ENCODE measurements around the gene C8G. TPM values are rescaled to one million over a fixed set of nuclear protein-coding genes. Genes with fewer than 3 reads are reported as not detected.
A peak's percentile ranks its signal among the peaks of the same experiment; 100 is the strongest.

C8G gene
- total RNA-seq, 1 experiment from 2014 or later = 0.85 TPM

- peaks cover 38% of the 10 kb centered on the region for H3K36me3 Mint-ChIP-seq
- no peak overlapping the region for H3K4me3 Mint-ChIP-seq
- DNase-seq (ENCODE audit: low spot score) (no peak), ATAC-seq (no peak)
- ChIA-PET POLR2A (interaction anchor here (1.0 kb wide), 1 partner anchor 13 kb away, joined by 3 read pairs; no protein-coding TSS in a partner anchor), CTCF (interaction anchor here (1.0 to 2.9 kb wide), 7 partner anchors 8 to 109 kb away, joined by 3 to 7 read pairs (median 4); partner anchors contain the start of genes C8G and FBXW5)
- H3K9me3 Mint-ChIP-seq = peaks cover 3% of the 10 kb centered on the region; the same call in 1 of the 2 replicates
- H3K4me1 Mint-ChIP-seq = peaks cover 9% of the 10 kb centered on the region
- no peaks in the 10 kb centered on the region for H3K27me3 Mint-ChIP-seq (ENCODE audit: low read depth)
- no peak for TF ChIP-seq ZNF423 (CRISPR knock-in tag; IDR thresholded peaks at IDR 0.05)
- TF ChIP-seq HMGA2 (CRISPR knock-in tag; IDR thresholded peaks at IDR 0.05) = no peak
- TF ChIP-seq HMGXB4 (CRISPR knock-in tag; IDR thresholded peaks at IDR 0.05) = no peak
- no peak for TF ChIP-seq ZNF512 (CRISPR knock-in tag; IDR thresholded peaks at IDR 0.05; ENCODE audit: borderline replicate concordance)
- peak overlapping the region; percentile 77 for H3K27ac Mint-ChIP-seq
Observed at GRCh38 chr9:136937186-136938001, 7.6 kb upstream of the C8G start.

DNA sequence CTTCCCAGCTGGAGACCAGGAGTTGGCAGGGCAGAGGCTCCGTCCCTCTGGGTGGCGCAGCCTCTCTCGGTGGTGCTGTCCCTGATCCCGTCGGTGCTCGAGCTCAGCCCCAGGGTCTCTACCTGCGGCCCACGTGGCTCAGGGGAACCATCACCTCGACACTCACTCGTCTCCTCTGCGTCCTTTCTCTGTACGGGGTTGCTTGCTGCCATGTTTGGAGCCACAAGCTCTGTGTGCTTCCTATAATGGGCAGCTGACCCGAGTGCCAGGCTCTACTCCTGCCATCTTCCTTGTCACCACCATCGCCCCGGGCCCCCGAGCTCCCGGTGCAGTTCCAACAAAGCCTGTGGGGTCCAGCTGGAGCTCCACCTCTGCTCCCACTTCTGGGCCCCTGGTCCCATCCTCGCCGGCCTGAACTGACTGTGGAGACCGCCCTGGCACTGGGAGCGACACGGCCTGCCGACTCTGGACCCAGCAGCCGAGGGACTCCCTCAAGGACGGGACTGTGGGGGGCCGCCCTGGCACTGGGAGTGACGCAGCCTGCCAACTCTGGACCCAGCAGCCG lies 5.5 kb upstream of the C8G start:
- Mint-ChIP-seq H3K9me3 (no peaks in the 10 kb centered on the region), H3K4me3 (no peak overlapping the region), H3K27ac (peak overlapping the region; percentile 63), H3K4me1 (peaks cover 3% of the 10 kb centered on the region), H3K36me3 (peaks cover 19% of the 10 kb centered on the region), H3K27me3 (ENCODE audit: low read depth) (no peaks in the 10 kb centered on the region)
- DNase-seq (ENCODE audit: low spot score) = no peak
- CTCF ChIA-PET = interaction anchor here (0.8 to 2.9 kb wide), 5 partner anchors 9 to 176 kb away, joined by 3 to 7 read pairs (median 4); partner anchors contain the start of gene TRAF2
- TF ChIP-seq, protein P1, sequence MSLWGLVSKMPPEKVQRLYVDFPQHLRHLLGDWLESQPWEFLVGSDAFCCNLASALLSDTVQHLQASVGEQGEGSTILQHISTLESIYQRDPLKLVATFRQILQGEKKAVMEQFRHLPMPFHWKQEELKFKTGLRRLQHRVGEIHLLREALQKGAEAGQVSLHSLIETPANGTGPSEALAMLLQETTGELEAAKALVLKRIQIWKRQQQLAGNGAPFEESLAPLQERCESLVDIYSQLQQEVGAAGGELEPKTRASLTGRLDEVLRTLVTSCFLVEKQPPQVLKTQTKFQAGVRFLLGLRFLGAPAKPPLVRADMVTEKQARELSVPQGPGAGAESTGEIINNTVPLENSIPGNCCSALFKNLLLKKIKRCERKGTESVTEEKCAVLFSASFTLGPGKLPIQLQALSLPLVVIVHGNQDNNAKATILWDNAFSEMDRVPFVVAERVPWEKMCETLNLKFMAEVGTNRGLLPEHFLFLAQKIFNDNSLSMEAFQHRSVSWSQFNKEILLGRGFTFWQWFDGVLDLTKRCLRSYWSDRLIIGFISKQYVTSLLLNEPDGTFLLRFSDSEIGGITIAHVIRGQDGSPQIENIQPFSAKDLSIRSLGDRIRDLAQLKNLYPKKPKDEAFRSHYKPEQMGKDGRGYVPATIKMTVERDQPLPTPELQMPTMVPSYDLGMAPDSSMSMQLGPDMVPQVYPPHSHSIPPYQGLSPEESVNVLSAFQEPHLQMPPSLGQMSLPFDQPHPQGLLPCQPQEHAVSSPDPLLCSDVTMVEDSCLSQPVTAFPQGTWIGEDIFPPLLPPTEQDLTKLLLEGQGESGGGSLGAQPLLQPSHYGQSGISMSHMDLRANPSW (CRISPR knock-in tag; conservative IDR thresholded peaks at IDR 0.05; ENCODE audit: low read depth) = no peak
- 0 out of 2 replicates have a peak, but pooled peaks have one; percentile 26 for TF ChIP-seq FOXP1 (CRISPR knock-in tag; IDR thresholded peaks at IDR 0.05; ENCODE audit: borderline replicate concordance)
- POLR2A ChIA-PET = no interaction called here
- no peak for ATAC-seq

- Mint-ChIP-seq H3K27ac (no peak overlapping the region), H3K4me1 (peaks cover 6% of the 10 kb centered on the region), H3K4me3 (no peak overlapping the region), H3K36me3 (peaks cover 16% of the 10 kb centered on the region), H3K27me3 (ENCODE audit: low read depth) (no peaks in the 10 kb centered on the region), H3K9me3 (no peaks in the 10 kb centered on the region)
- DNase-seq (ENCODE audit: low spot score) = no peak
- ChIA-PET CTCF (interaction anchor here (0.8 to 2.9 kb wide), 2 partner anchors 8 to 53 kb away, joined by 4 to 7 read pairs; partner anchors contain the start of gene TRAF2), POLR2A (no interaction called here)
- no peak for ATAC-seq
- TF ChIP-seq, protein P2, sequence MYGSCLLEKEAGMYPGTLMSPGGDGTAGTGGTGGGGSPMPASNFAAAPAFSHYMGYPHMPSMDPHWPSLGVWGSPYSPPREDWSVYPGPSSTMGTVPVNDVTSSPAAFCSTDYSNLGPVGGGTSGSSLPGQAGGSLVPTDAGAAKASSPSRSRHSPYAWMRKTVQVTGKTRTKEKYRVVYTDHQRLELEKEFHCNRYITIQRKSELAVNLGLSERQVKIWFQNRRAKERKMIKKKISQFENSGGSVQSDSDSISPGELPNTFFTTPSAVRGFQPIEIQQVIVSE (CRISPR knock-in tag; IDR thresholded peaks at IDR 0.05; ENCODE audit: borderline replicate concordance) = no peak
- no peak for TF ChIP-seq HMGXB4 (CRISPR knock-in tag; IDR thresholded peaks at IDR 0.05)
- TF ChIP-seq PRDM15 (CRISPR knock-in tag; IDR thresholded peaks at IDR 0.05) = no peak
- TF ChIP-seq, protein P3, sequence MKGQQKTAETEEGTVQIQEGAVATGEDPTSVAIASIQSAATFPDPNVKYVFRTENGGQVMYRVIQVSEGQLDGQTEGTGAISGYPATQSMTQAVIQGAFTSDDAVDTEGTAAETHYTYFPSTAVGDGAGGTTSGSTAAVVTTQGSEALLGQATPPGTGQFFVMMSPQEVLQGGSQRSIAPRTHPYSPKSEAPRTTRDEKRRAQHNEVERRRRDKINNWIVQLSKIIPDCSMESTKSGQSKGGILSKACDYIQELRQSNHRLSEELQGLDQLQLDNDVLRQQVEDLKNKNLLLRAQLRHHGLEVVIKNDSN (CRISPR knock-in tag; IDR thresholded peaks at IDR 0.05) = no peak
- TF ChIP-seq RORB (CRISPR knock-in tag; IDR thresholded peaks at IDR 0.05) = no peak
- no peak for TF ChIP-seq FOXK1 (CRISPR knock-in tag; IDR thresholded peaks at IDR 0.05)
- TF ChIP-seq NFYB (CRISPR knock-in tag; conservative IDR thresholded peaks at IDR 0.05; ENCODE audit: low read depth) = no peak
- TF ChIP-seq, protein P4, sequence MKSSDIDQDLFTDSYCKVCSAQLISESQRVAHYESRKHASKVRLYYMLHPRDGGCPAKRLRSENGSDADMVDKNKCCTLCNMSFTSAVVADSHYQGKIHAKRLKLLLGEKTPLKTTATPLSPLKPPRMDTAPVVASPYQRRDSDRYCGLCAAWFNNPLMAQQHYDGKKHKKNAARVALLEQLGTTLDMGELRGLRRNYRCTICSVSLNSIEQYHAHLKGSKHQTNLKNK (CRISPR knock-in tag; IDR thresholded peaks at IDR 0.05) = no peak
Observed at GRCh38 chr9:136939996-136940525, 5.0 kb upstream of the C8G start.

Measured in WTC11 (cell line).